H9 (cell line): ENCODE measurements around the gene RBM48. TPM values are rescaled to one million over a fixed set of nuclear protein-coding genes. Genes with fewer than 3 reads are reported as not detected.

ENCODE experiments used
- DNase-seq: peaks from one replicate; pipeline ENCODE4 v3.0.0-alpha.2; 2017
- H2AFZ ChIP-seq: one replicate; pipeline ENCODE4 v1.6.1; 2013; ENCODE audit warnings: mild to moderate bottlenecking, low read length, control low read depth, moderate library complexity
- H2AK5ac ChIP-seq: 2 replicates; pipeline ENCODE4 v1.6.1; 2013; ENCODE audit warnings: low read length, control low read depth, mixed read lengths; ENCODE audit not compliant: insufficient read length
- H2BK120ac ChIP-seq: one replicate; pipeline ENCODE4 v1.6.1; 2013; ENCODE audit warnings: low read depth, mild to moderate bottlenecking, low read length, control low read depth, inconsistent platforms; ENCODE audit not compliant: poor library complexity, severe bottlenecking
- H2BK12ac ChIP-seq: 2 replicates; pipeline ENCODE4 v1.6.1; 2013; ENCODE audit warnings: low read length, control low read depth, mixed read lengths, low read depth; ENCODE audit not compliant: insufficient read length
- H2BK15ac ChIP-seq: 2 replicates; pipeline ENCODE4 v1.6.1; 2013; ENCODE audit warnings: low read depth, low read length, control low read depth
- H2BK20ac ChIP-seq: one replicate; pipeline ENCODE4 v1.6.1; 2013; ENCODE audit warnings: low read depth, mild to moderate bottlenecking, low read length, control low read depth, inconsistent platforms; ENCODE audit not compliant: poor library complexity, severe bottlenecking
- H2BK5ac ChIP-seq: 2 replicates; pipeline ENCODE4 v1.6.1; 2013; ENCODE audit warnings: low read length, control low read depth, mixed read lengths; ENCODE audit not compliant: insufficient read length
- H3K14ac ChIP-seq: 2 replicates; pipeline ENCODE4 v1.6.1; 2013; ENCODE audit warnings: low read length, control low read depth; ENCODE audit not compliant: insufficient read depth
- H3K18ac ChIP-seq: 2 replicates; pipeline ENCODE4 v1.6.1; 2013; ENCODE audit warnings: low read depth, mild to moderate bottlenecking, mixed read lengths, low read length, control low read depth; ENCODE audit not compliant: insufficient read length
- H3K23ac ChIP-seq: 2 replicates; pipeline ENCODE4 v1.6.1; 2013; ENCODE audit warnings: low read length, control low read depth, mixed read lengths, low read depth; ENCODE audit not compliant: insufficient read length
- H3K23me2 ChIP-seq: 2 replicates; pipeline ENCODE4 v1.6.1; 2013; ENCODE audit warnings: low read depth, mild to moderate bottlenecking, mixed read lengths, low read length, control low read depth; ENCODE audit not compliant: insufficient read length, poor library complexity, severe bottlenecking
- H3K27ac ChIP-seq: 2 replicates; pipeline ENCODE4 v1.5.1; 2013; ENCODE audit warnings: low read length, control low read depth, mixed read lengths, low read depth; ENCODE audit not compliant: insufficient read length
- H3K27me3 ChIP-seq: 2 replicates; pipeline ENCODE4 v1.6.1; 2013; ENCODE audit warnings: low read length, control low read depth, inconsistent platforms; ENCODE audit not compliant: insufficient read depth
- H3K4ac ChIP-seq: 2 replicates; pipeline ENCODE4 v1.6.1; 2013; ENCODE audit warnings: low read depth, mild to moderate bottlenecking, control low read depth, inconsistent platforms, low read length, moderate library complexity
- H3K4me1 ChIP-seq: 2 replicates; pipeline ENCODE4 v1.6.1; 2013; ENCODE audit warnings: low read length, control low read depth, inconsistent platforms; ENCODE audit not compliant: insufficient read depth
- H3K4me2 ChIP-seq: 2 replicates; pipeline ENCODE4 v1.6.1; 2013; ENCODE audit warnings: low read length, control low read depth, mixed read lengths; ENCODE audit not compliant: insufficient read length, insufficient read depth
- H3K56ac ChIP-seq: 2 replicates; pipeline ENCODE4 v1.6.1; 2013; ENCODE audit warnings: low read depth, mild to moderate bottlenecking, mixed read lengths, low read length, control low read depth; ENCODE audit not compliant: insufficient read length
- H3K79me1 ChIP-seq: 2 replicates; pipeline ENCODE4 v1.6.1; 2013; ENCODE audit warnings: low read depth, mild to moderate bottlenecking, moderate library complexity, low read length, control low read depth, inconsistent platforms; ENCODE audit not compliant: insufficient read depth, poor library complexity, severe bottlenecking
- H3K79me2 ChIP-seq: 2 replicates; pipeline ENCODE4 v1.6.1; 2013; ENCODE audit warnings: low read length, control low read depth, inconsistent platforms; ENCODE audit not compliant: insufficient read depth
- H3K9ac ChIP-seq: 2 replicates; pipeline ENCODE4 v1.6.1; 2013; ENCODE audit warnings: low read length, control low read depth, mixed read lengths; ENCODE audit not compliant: insufficient read length; ENCODE audit errors: extremely low read depth
- H3K9me3 ChIP-seq: one replicate; pipeline ENCODE4 v1.6.1; 2013; ENCODE audit warnings: low read depth, low read length, inconsistent platforms; ENCODE audit not compliant: control insufficient read depth
- H3T11ph ChIP-seq: one replicate; pipeline ENCODE4 v1.6.1; 2013; ENCODE audit warnings: mild to moderate bottlenecking, low read length, control low read depth, inconsistent platforms
- H4K20me1 ChIP-seq: one replicate; pipeline ENCODE4 v1.6.1; 2013; ENCODE audit not compliant: control insufficient read depth, insufficient read length, insufficient read depth
- H4K5ac ChIP-seq: 2 replicates; pipeline ENCODE4 v1.6.1; 2013; ENCODE audit warnings: low read depth, mild to moderate bottlenecking, mixed read lengths, low read length, control low read depth; ENCODE audit not compliant: insufficient read length
- H4K8ac ChIP-seq: replicated peaks from 2 replicates; pipeline ENCODE4 v1.6.1; 2013; ENCODE audit warnings: low read length, control low read depth, mixed read lengths, low read depth; ENCODE audit not compliant: insufficient read length
- H4K91ac ChIP-seq: 2 replicates; pipeline ENCODE4 v1.6.1; 2013; ENCODE audit warnings: low read depth, mild to moderate bottlenecking, moderate library complexity, mixed read lengths, low read length, control low read depth; ENCODE audit not compliant: insufficient read length
- H3K27ac Mint-ChIP-seq, 3 experiments: 2 replicates in 2 of 3; 3 replicates in 1 of 3; pipeline ENCODE4 v1.8.0; 2020 to 2021; ENCODE audit warnings: mixed read lengths in 3 of 3, mild to moderate bottlenecking in 1 of 3, moderate library complexity in 1 of 3
- H3K27me3 Mint-ChIP-seq: 2 replicates; pipeline ENCODE4 v1.8.0; 2021; ENCODE audit warnings: low read depth, mild to moderate bottlenecking, moderate library complexity, mixed read lengths
- H3K36me3 Mint-ChIP-seq, 3 experiments: 2 replicates in 2 of 3; 3 replicates in 1 of 3; pipeline ENCODE4 v1.8.0; 2020 to 2021; ENCODE audit warnings: low read depth in 3 of 3, mixed read lengths in 3 of 3; ENCODE audit not compliant: insufficient read depth in 1 of 3
- H3K4me1 Mint-ChIP-seq, 2 experiments: 2 replicates each; pipeline ENCODE4 v1.8.0; 2020; ENCODE audit warnings: mixed read lengths in 2 of 2
- H3K4me3 Mint-ChIP-seq, 2 experiments: 2 replicates in 1 of 2; 3 replicates in 1 of 2; pipeline ENCODE4 v1.8.0; 2020 to 2021; ENCODE audit warnings: mild to moderate bottlenecking in 2 of 2, mixed read lengths in 2 of 2, moderate library complexity in 1 of 2
- H3K9me3 Mint-ChIP-seq, 2 experiments: 2 replicates in 1 of 2; 3 replicates in 1 of 2; pipeline ENCODE4 v1.8.0; 2020; ENCODE audit warnings: mild to moderate bottlenecking in 2 of 2, mixed read lengths in 2 of 2, moderate library complexity in 1 of 2
- WGBS: extraction: QIAGEN DNeasy Blood & Tissue Kit; methylation state at CpG from one replicate; pipeline ENCODE4 v1.1.7; 2013; ENCODE audit warnings: missing lambda C conversion rate, low lambda C conversion rate, mixed read lengths; ENCODE audit not compliant: insufficient read length; ENCODE audit errors: extremely low coverage; 5-methylcytosine and 5-hydroxymethylcytosine counted together
- total RNA-seq: library from RNA; stranded (reverse); gene quantifications from 2 replicates; pipeline ENCODE4 v1.2.1, GENCODE V29; 2021
- TF ChIP-seq, protein P1 (sequence below): fragments of 200-600 bp; sonication (generic); conservative IDR thresholded peaks from 3 replicates; pipeline ENCODE4 v1.8.0; 2021; ENCODE audit warnings: antibody characterized with exemption, mild to moderate bottlenecking

RBM48 gene
- total RNA-seq, 1 experiment from 2014 or later = 12.5 TPM

DNA sequence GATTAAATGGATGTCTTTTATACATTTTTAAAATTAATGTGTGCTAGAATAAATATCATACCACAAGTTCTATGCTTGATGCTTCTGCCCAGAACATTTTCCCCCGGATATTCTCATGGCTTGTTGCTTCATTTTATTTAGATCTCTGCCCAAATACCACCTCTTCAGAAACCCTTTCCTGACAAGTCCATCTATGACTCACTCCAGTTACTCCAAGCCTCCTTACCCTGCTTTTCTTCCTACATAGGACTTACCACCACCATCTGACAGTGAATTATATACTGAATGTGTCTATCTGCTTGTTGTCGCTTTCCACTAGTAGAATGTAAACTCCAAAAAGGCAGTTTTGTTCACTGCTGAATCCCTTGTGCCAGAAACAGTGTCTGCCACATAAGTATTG lies 31.7 kb upstream of the RBM48 start:
- H3K4me3 Mint-ChIP-seq = no peak overlapping the region
- no peak overlapping the region for H2AFZ ChIP-seq
- H3K27me3 ChIP-seq = no peaks in the 10 kb centered on the region
- no peak overlapping the region for H4K91ac ChIP-seq
- no peaks in the 10 kb centered on the region for H3K79me2 ChIP-seq
- no peak overlapping the region for H3K9ac ChIP-seq
- H2BK20ac ChIP-seq = no peak overlapping the region
- H3K18ac ChIP-seq = no peak overlapping the region
- no peak overlapping the region for H3K14ac ChIP-seq
- no peak overlapping the region for H2BK12ac ChIP-seq
- DNase-seq = no peak
- H2BK120ac ChIP-seq = no peak overlapping the region
- H3K36me3 Mint-ChIP-seq = peaks cover 5 to 50% (median 45%) of the 10 kb centered on the region in 3 experiments; a peak in 6 of 7 replicates
- H2AK5ac ChIP-seq = no peak overlapping the region
- H2BK5ac ChIP-seq = no peak overlapping the region
- no peak overlapping the region for H3K56ac ChIP-seq
- no peak overlapping the region for H3K23ac ChIP-seq
- whole genome bisulfite sequencing = no CpG with 5 or more reads among the region's 2 CpGs
- H3K27me3 Mint-ChIP-seq = no peaks in the 10 kb centered on the region
- H3K4ac ChIP-seq = no peak overlapping the region
- no peak overlapping the region for H4K5ac ChIP-seq
- no peaks in the 10 kb centered on the region for H3K9me3 Mint-ChIP-seq
- H2BK15ac ChIP-seq = no peak overlapping the region
- H3K79me1 ChIP-seq = no peaks in the 10 kb centered on the region
- H3K27ac ChIP-seq = no peak overlapping the region
- H3K27ac Mint-ChIP-seq = no peak overlapping the region; a peak in 1 of 7 replicates
- no peak overlapping the region for H4K8ac ChIP-seq
- no peaks in the 10 kb centered on the region for H3K23me2 ChIP-seq
- H3K4me2 ChIP-seq = no peak overlapping the region
- H3K4me1 ChIP-seq = no peaks in the 10 kb centered on the region
- H4K20me1 ChIP-seq = no peaks in the 10 kb centered on the region
- TF ChIP-seq, protein P1, sequence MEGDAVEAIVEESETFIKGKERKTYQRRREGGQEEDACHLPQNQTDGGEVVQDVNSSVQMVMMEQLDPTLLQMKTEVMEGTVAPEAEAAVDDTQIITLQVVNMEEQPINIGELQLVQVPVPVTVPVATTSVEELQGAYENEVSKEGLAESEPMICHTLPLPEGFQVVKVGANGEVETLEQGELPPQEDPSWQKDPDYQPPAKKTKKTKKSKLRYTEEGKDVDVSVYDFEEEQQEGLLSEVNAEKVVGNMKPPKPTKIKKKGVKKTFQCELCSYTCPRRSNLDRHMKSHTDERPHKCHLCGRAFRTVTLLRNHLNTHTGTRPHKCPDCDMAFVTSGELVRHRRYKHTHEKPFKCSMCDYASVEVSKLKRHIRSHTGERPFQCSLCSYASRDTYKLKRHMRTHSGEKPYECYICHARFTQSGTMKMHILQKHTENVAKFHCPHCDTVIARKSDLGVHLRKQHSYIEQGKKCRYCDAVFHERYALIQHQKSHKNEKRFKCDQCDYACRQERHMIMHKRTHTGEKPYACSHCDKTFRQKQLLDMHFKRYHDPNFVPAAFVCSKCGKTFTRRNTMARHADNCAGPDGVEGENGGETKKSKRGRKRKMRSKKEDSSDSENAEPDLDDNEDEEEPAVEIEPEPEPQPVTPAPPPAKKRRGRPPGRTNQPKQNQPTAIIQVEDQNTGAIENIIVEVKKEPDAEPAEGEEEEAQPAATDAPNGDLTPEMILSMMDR = no peak
- no peak overlapping the region for H3T11ph ChIP-seq
- no peaks in the 10 kb centered on the region for H3K4me1 Mint-ChIP-seq
- no peaks in the 10 kb centered on the region for H3K9me3 ChIP-seq
